GM21576 (cell line): Measurements from ENCODE around the gene STPG3.

Source experiments
- ATAC-seq: cut with Tn5 transposase; IDR thresholded peaks from one replicate; pipeline ENCODE4 v1.9.1; 2021; ENCODE audit warnings: mild to moderate bottlenecking, moderate library complexity; ENCODE audit not compliant: unreplicated experiment

The STPG3 gene

DNA sequence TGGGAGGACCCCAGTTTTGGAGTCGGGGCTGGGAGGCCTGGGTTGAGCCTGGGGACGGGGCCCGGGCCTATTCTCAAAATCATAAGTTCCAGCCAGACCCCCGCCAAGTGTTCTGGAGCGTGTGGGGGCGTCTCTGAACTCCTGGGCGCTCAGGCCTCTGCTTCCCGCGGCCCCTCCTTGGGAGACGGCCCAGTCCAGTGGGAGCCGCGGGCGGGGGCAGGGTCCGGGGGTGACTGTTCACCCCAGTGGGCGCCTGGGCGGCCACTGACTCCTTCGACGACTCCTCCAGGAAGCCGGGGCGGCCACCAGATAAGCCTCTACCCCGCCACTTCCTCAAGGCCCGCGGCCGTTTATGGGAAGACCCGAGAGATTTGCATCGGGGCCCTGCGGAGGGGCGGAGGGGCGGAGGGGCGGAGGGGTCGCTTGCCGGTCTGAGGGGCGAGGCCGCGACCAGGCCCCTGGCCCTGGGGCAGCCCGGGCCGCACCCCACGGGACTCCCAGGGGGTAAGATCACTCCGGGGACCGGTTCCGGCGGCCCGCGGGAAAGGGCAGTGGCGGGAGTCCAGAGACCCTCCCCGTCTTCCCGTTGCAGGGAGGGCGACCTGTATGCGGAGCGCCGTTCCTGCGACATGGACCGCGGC, 27.1 kb downstream of the STPG3 start:
- no peak for ATAC-seq

DNA sequence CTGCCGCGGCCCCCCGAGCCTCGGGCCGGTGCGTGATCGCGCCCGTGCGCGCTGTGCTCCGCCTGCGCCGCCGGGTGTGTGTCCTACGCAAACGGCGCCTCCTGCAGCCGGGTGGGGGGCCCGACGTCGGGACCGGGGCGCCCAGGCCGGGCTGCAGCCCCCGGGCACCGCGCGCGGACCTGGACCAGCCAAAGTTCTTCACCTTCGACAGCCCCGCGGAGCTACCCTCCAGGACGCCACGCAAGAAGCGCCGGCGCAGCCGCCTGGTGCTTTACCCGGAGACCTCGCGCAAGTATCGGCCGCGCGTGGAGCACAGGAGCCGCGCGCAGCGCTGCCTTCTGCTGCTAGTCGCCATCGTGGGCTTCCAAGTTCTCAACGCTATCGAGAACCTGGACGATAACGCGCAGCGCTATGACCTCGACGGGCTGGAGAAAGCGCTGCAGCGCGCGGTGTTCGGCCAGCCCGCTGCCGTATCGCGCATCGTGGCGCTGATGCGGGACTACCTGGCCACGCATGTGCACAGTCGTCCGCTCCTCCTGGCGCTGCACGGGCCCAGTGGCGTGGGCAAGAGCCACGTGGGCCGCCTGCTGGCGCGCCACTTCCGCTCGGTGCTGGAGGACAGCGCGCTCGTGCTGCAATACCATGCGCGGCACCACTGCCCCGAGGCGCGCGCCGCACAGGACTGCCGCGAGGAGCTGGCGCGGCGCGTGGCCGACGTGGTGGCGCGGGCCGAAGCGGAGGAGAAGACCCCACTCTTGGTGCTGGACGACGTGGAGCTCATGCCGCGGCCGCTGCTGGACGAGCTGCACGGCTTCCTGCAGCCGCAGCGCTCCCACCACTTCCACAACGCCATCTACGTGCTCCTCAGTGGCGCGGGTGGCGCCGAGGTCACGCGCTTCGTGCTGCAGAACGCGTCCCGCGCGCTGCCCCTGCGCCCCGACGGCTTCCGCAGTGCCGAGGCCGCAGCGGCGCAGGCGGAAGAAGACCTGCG, 27.9 kb downstream of the STPG3 start:
- no peak for ATAC-seq

DNA sequence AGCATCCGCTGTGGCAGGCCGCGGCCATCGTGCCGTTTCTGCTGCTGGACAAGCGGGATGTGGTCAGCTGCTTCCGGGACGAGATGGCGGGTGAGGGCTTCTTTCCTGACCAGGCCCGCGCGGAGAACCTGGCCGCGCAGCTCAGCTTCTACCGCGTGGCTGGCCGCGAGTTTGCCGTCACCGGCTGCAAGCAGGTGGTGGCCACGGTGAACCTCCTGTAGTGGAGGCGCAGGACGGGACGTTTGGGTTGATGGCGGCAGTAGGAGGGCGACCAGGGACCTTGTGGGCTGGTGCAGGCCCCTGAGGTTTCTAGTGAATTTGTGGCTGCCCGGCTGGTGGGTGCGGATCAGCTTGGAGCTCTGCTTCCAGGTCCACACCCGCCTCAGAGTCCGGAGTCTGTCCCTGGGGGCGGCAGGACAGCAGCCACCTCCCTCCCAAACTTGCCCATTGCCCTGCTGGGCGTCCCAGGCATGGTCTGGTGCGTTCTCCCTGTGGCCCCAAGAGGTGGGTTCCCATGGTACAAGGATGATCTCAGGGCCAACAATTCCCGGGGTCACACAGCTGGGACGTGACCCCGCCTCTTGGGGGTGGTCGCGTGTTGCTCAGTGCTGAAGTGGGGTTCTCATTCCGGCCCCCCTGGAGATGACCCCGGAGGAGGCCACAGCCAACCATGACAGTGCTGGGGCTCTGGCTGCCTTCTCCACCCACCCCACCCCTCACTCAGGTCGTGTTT, 28.8 kb downstream of the STPG3 start:
- no peak for ATAC-seq

DNA sequence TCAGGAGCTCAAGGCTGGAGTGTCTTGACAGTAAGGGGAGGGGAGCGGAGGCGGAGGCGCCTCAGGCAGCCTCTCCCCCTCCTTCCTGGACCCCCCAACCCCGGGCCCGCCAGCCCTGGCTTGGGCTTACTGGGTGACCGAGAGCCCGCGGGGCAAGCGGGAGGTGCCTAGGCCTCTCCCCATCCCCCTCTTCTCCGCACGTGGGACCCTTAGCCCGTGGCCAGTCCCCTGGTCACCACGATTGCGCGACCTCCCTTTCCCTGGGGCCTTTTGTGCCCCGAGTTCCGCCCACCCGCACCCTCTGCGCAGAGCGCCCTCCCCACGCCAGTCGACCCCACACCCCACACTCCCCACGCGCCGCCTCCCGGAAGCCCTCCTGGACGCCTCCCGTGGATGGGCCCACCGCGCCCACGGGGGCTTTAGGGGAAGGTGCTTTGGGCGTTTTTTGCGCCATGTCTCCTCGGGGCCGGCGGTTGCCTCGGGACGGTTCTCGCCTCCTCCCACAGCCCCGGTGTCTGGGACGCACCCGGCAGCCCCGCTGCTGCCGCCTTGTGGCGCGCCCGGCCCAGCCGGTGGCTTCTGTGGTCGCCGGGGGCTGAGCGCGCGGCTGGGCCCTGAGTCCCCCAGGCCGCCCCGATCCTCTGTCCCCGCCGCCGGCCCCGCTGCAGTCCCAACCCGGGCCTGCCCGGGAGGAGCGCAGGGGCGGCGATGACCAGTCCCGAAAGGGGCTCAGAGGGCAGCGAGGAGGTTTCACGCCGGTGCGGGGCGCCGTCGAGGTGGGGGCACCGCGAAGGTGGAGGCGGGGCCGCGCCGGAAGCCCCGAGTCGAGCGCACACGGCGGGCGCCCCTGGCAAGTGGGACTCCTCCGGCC, 29.6 kb downstream of the STPG3 start:
- no peak for ATAC-seq

DNA sequence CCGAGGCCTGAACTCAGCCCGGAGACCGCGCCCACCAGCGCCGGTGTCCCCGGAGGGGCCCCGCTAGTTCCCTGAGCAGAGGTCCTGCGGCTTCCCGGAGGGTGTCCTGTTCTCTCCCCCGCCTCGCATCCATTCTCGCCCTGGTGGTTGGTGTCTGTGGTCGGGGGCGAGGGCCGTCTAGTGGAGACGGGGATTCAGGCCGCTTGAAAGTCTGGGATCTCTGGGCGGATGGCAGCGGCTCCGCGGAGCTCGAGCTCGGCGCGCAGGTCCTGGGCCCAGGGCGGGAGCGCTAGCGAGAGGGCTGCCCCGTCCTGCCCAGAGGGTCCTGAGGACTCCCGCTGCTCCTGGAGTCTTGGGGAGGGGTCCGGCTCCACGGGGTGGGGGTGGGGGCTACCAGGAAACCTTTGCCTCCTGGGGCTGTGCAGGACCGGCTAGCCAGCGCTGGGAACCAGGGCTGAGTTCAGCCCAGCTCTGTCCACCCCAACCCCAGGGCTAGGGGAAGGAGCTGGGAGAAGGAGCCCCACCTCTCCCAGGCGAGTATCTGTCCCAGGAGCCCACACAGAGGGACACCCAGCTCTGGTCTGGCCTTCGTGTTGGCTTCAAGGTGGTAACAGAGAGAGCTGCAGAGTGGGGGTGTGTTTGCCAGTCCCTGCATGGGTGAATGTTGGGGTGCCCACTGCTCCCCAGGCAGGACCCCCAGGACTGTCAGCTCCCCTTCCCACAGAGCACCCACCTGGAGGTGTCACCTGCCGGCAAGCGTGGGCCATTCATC, 30.4 kb downstream of the STPG3 start:
- ATAC-seq, result no peak

DNA sequence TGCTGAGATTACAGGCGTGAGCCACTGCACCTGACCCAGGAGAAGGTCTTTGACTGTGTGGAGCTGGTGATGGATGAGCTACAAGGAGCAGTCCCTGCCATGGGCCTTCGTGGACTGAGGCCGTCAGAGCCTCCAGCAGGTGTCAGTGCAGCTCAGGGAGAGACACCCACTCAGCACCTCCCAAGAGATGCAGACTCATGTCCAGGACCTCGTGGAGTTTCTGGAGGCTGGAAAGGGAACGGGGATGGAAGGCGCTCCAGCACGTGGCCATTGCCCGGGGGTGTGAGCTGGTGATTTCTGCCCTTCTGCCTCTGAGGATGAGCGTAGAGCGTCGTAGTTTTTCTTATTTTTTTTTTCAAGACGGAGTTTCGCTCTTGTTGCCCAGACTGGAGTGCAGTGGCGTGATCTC, 35.9 kb downstream of the STPG3 start:
- no peak for ATAC-seq

DNA sequence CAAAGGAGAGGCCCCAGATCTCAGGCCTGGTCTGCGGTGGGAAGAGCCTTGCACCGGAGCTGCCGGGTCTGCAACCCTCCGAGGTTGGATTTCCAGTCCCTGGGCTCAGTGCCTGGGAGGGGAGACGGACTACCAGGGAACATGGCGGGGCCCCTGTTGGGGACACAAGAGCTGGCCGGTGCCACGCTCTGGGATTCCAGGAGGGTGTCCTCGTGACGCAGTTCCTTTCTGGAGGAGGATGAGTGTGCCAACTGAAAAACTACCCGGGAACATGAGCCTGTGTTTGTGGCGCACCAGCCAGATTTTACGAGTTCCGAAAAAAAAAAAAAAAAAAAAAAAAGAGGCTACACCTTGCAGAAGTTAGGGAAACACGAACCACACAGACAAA, 42.0 kb downstream of the STPG3 start:
- no peak for ATAC-seq

DNA sequence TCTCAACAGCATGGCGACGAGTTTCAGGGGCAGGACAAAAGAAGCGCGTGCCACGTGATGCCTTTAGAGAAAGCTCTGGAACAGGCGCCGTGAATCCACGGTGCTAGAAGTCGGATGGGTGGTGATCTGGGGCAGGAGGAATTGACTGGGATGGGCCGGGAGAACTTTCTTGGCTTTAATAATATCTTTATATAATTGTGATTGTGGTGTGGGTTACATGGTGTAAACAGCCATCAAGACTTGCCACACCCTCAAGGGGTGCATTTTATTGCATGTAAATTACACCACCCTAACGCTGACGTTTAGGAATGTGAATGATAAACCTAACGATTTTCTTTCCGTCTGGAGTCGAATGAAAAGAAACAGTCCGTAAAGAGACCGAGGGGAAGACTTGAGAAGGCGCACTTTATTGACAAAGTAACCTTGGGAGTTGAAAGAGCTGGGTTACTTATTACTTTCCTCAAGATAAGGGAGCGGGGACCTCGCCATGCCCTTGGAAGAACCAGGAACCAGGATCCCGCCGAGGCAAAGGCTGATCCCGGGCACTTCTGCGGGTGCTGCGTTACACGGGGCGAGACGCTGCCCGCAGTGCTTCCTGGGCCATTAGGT, 42.5 kb downstream of the STPG3 start:
- ATAC-seq, result no peak

DNA sequence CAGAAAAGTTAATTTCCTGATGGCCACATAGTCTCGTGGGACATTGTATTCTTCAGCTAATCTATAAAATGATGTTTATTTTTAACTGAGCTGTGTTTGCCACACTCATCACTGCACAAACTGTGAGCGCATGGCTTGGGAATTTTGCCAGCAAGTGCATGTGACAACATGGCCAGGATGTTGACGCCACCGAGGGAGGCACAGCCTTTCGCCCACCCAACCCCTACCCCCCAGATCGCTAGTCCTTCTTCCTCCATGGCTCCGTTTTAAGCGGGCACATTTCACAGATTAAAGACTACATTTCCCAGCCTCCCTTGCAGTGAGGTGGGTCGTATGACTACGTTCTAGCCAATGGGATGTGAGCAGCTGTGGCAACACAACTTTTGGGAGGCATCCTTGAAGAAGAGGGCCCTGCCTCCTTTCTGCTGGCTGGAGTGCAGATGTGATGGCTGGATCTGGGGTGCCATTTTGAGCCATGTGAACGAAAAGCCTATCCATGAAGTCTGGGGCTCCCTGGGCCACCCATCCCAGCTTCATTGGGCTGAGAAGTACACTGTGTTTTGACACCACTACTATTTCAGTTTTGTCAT, 43.1 kb downstream of the STPG3 start:
- ATAC-seq, result no peak

DNA sequence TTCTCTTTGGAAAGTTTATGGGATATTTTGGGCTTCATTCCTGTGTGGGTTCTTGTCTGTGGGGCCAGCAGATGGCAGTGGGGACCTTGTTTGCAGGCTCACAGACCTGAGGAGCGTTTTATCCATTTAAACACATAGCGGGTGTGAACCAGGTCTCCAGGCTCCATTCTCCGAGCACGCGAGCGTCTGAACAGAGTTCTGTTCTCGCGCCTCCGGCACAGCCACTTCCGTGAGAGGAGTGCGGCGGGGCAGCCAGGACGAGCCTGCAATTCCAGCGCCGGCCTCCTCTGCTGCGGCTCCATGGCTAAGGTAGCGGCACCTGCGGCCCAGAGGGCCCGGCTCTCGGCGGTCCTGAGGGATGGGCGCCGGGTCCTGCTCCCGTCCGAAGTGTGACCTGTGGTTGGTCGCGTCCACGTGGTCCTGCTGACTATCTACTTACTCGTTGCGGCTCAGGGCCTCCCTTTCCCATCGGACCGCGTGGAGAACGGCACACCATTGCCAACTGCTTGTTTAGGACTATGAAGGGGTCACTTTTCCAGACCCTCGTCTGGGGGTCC, 43.7 kb downstream of the STPG3 start:
- no peak for ATAC-seq

DNA sequence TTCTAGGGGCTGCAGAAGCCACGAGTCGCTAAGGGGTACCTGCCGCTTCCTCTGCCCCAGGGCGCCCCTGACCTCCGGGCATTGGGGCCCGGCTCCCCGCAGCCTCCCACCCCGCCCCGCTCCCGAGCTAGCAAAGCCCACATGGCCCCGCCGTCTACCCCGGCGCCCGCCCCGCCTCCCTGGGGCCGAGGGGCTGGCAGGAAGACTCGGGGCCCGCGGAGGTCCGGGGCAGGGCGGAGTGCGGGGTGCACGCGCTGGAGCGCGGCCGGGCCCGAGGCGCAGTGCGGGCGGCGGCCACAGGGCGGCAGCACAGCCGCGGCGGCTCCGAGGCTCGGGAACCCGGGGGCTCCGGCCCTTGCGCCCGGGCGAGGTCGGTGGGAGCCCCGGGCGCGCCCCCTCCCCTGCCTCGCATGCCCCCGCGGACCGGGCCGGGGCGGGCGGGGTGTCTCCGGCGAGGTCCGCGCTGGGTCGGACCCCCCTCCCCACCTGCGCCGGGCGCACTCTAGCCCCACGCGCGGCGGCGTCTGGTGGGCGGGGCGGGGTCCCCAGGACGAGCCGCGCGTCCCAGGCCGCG, 44.2 kb downstream of the STPG3 start:
- ATAC-seq, result peak; percentile 56

DNA sequence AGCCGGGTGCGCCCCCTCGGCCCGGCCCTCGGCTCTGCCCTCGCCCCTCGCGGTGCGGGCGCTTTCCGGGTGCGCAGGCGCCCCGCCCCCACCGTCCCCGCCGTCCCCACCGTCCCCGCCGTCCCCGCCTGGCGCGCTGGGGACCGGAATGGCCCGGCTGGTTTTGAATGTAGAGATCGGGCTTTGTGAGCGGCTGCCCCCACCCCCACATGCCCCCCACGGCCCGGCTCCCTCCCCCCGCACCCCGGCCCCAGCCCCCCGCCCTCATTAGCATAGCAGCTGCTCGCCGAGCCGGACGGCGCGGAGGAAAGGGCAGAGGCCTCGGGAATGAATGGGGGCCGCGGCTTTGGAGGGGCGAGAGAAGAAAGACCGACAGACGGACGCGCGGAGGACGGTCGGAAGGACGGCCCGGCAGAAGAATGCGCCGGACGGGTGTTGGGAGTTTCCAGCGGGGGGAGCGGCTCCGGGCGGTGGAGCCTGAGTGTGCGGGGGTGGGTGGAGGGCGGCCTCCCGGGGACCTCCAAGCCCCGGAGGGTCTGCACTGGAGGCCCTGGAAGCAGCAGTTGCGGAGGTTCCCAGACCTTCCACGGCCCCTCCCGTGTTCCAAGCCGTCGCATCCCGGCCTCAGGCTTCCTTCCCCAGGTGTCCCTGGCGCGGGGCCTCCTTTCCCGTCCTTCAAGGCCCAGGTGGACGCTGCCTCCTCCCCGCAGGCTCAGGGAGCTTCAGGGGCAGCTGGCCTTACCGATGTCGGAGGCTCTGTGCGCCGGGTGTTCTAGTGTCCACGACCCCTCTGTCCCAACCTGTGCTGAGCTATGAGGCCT, 45.0 kb downstream of the STPG3 start:
- no peak for ATAC-seq

DNA sequence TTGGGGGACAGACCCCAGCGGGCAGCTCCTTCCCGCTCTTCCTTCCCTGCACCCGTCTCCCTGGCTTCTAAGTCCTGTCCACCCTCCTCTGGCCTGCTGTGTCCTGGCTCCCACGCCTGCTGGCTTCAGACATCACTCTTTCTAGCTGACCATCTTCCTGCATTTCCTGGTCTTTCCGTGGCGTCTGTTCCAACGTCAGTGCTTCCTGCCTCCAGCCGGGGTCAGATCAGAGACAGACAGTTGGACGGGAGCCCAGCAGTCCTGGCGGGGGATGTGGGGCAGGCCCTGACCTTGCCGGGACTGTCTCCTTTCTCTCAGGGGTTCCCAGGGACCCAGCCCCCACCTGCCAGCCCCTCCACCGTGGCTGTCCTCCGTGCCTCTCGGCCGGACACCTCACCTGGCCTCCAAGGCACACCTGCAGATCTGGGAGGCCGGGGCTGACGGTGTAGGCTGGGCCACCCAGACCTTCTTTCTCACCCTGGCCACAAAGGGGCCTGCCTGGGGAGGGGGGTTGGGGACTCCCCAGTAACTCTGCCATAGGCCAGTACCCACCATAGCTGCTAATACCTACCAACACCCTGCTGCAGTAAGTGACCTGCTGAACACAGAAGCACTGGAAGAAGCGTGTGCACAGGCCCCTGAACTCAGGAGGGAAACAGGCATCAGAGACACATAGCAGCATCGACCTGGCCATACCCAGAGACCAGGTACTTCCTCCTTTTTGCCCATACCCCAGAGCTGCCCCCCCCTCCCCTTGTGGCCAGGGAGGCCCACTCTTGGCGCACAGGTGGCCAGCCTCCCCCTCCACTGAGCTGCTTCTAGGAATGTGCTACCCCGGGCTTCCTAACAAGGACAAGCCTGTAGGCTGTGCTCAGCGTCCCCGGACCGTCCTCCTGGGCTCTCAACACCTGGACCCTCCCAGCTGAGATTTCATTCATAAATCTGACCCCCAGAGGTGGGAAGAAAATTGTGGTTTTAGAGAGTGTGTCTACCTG, 45.9 kb downstream of the STPG3 start:
- ATAC-seq, result no peak

DNA sequence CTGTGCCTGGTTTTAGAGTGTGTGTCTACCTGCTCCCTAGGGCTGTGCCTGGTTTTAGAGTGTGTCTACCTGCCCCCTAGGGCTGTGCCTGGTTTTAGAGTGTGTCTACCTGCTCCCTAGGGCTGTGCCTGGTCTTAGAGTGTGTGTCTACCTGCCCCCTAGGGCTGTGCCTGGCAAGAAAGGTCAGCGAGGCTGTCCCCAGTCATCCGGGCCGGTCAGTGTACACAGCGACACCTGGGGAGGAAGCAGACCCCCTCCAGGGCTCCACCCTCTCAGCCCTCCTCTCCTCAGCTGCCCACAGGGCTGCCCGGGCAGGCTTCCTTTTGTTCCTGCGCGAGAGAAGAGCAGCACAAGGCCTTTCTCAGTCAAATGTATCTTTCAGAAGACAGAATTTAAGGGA, 46.9 kb downstream of the STPG3 start:
- no peak for ATAC-seq

DNA sequence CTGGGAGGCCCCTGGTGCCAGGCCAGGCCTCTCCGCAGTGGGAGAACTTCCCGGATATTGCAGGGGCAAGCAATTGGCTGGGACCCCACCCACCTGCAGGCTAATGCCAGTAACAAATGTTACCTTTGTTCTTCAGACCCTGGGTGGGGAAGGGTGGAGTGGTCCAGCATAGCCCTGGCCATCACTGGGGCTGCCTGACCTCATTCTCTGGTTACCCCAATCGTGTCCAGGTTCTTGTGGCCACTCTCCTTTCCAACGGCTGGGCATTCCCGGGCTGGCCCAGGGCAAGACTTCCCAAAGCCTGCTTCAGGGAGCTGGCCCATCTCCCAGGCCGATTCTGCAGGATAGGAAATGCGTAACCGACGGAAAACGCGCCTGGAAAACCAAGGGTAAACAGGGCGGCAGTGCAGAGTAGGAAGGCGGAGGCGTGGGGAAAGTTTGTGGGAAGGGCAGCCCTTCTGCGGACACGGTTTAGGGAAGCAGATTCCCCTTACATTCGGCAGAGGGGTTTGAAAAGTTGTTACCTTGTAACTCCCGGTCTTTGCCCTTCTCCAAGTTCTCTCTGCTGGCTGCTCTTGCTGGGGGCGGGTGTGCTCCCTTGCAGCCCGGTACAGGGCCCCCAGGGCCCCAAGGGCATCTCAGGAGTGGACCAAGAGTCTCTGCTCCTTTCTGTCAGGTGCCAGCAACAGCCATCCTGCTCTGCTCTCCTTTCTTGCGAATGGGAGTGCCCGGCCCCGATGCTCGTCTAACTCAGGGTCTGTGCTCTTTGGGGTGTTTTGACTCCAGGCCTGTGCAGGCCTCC, 47.5 kb downstream of the STPG3 start:
- no peak for ATAC-seq

DNA sequence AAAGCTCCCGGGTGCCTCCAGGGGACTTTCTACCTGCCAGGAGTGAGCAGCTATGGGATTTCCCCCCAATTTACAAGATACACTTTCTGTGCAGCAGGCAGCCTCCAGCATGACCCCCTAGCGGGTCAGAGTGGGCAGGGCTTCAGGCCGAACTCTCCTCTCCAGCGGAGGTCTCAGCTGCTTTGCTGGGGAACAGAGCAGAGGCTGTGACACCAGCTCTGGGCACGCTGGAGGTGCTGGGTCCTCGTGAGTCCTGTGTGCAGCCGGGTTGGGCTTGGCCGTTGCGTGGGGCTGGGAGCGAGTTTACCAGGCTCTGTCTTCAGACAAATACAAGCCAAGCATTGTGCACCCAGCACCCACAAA, 48.1 kb downstream of the STPG3 start:
- no peak for ATAC-seq
